K562 (cell line): Measurements from ENCODE around the gene KARS1. TPM values are rescaled to one million over a fixed set of nuclear protein-coding genes. Genes with fewer than 3 reads are reported as not detected.

Experiments
- ATF7 ChIP-seq: fragments of 450-650 bp; IDR thresholded peaks from 2 replicates; pipeline ENCODE4 v1.7.1; 2014; ENCODE audit warnings: mild to moderate bottlenecking, moderate library complexity
- CBX3 ChIP-seq, 2 experiments: IDR thresholded peaks; 1 replicate in 1 of 2; 2 replicates in 1 of 2; pipeline ENCODE4 v1.6.1; 2012; ENCODE audit warnings: inconsistent platforms in 2 of 2, low read length in 2 of 2, borderline replicate concordance in 1 of 2, control low read depth in 1 of 2
- CREM ChIP-seq: IDR thresholded peaks from 2 replicates; pipeline ENCODE4 v1.6.1; 2014; ENCODE audit warnings: antibody characterized with exemption, low read depth
- ELF4 ChIP-seq: fragments of 450-650 bp; formaldehyde crosslinking; IDR thresholded peaks from 2 replicates; pipeline ENCODE4 v1.4.0; 2022; ENCODE audit warnings: missing genetic modification characterization
- FOXA1 ChIP-seq: fragments of 450-650 bp; IDR thresholded peaks from 2 replicates; pipeline ENCODE4 v1.6.1; 2016; ENCODE audit warnings: mild to moderate bottlenecking, borderline replicate concordance
- FOXA3 ChIP-seq, 2 experiments: fragments of 450-650 bp in 1 of 2; sonication (generic) in 1 of 2; formaldehyde crosslinking; IDR thresholded peaks in 1 of 2; conservative IDR thresholded peaks in 1 of 2; 2 replicates each; pipeline versions ENCODE4 v1.4.0 to v1.8.0; 2020 to 2022; ENCODE audit warnings: mild to moderate bottlenecking in 2 of 2, missing genetic modification reagents in 1 of 2
- HDAC2 ChIP-seq: fragments of 450-650 bp; IDR thresholded peaks from 2 replicates; pipeline ENCODE4 v1.6.1; 2016; ENCODE audit warnings: mild to moderate bottlenecking
- MXI1 ChIP-seq: IDR thresholded peaks from 2 replicates; pipeline ENCODE4 v1.6.1; 2011; ENCODE audit warnings: low read depth, mild to moderate bottlenecking, improper control_type of control experiment, low read length
- MYC ChIP-seq, 2 experiments: fragments of 250-450 bp in 1 of 2; sonication (Bioruptor Pico) in 1 of 2; IDR thresholded peaks; 2 replicates each; pipeline versions ENCODE4 v1.5.1 to v1.6.1; 2012 to 2021; ENCODE audit warnings: low read depth in 2 of 2, borderline replicate concordance in 1 of 2, improper control_type of control experiment in 1 of 2, low read length in 1 of 2, mild to moderate bottlenecking in 1 of 2, moderate library complexity in 1 of 2
- PHB ChIP-seq: fragments of 250-450 bp; sonication (Bioruptor Pico); IDR thresholded peaks from 2 replicates; pipeline ENCODE4 v1.5.0; 2021
- PHF21A ChIP-seq: fragments of 450-650 bp; IDR thresholded peaks from 2 replicates; pipeline ENCODE4 v1.6.1; 2017; ENCODE audit warnings: low read depth, borderline replicate concordance
- PYGO2 ChIP-seq: fragments of 450-650 bp; IDR thresholded peaks from 2 replicates; pipeline ENCODE4 v1.6.1; 2016; ENCODE audit warnings: mild to moderate bottlenecking, missing genetic modification characterization, moderate library complexity, missing compliant biosample characterization
- RERE ChIP-seq: sonication (generic); formaldehyde crosslinking; IDR thresholded peaks from 2 replicates; pipeline ENCODE4 v1.8.0; 2023; ENCODE audit warnings: missing genetic modification reagents, mild to moderate bottlenecking, borderline replicate concordance
- SMARCA5 ChIP-seq: fragments of 450-650 bp; IDR thresholded peaks from 2 replicates; pipeline ENCODE4 v1.6.1; 2016
- SMARCE1 ChIP-seq: fragments of 450-650 bp; IDR thresholded peaks from 2 replicates; pipeline ENCODE4 v1.7.1; 2016; ENCODE audit warnings: mild to moderate bottlenecking
- TBP ChIP-seq: optimal IDR thresholded peaks from 2 replicates; pipeline ENCODE3; 2011; ENCODE audit warnings: low read depth, low read length, improper control_type of control experiment
- ZNF232 ChIP-seq: sonication (generic); formaldehyde crosslinking; IDR thresholded peaks from 2 replicates; pipeline ENCODE4 v1.8.0; 2022; ENCODE audit warnings: mild to moderate bottlenecking, missing genetic modification reagents
- ZNF408 ChIP-seq: fragments of 250-450 bp; sonication (Bioruptor Pico); IDR thresholded peaks from 2 replicates; pipeline ENCODE4 v1.4.0; 2020; ENCODE audit warnings: low read depth, mild to moderate bottlenecking, moderate library complexity
- ZNF696 ChIP-seq: fragments of 250-450 bp; sonication (Bioruptor Pico); conservative IDR thresholded peaks from 2 replicates; pipeline ENCODE4 v1.4.0; 2020; ENCODE audit warnings: mild to moderate bottlenecking, moderate library complexity
- ZZZ3 ChIP-seq: fragments of 450-650 bp; IDR thresholded peaks from 2 replicates; pipeline ENCODE4 v1.6.1; 2016; ENCODE audit warnings: antibody characterized with exemption, mild to moderate bottlenecking, moderate library complexity
- polyA plus RNA-seq, 8 experiments: library from polyadenylated mRNA; depleted of rRNA in 4 of 8; stranded (reverse) in 5 of 8; unstranded in 3 of 8; fragments of >200 nt; fragmentation: Nextera tagmentation in 2 of 8; fragmentation: Illumina TruSeq in 1 of 8; extraction: Ambion mirVana in 2 of 8; extraction: Trizol in 1 of 8; gene quantifications; 2 replicates each; pipeline versions ENCODE4 v1.2.1 to v1.2.3, GENCODE V29; 2011 to 2014; ENCODE audit warnings: inconsistent platforms in 1 of 8, missing spikeins in 1 of 8
- total RNA-seq, 7 experiments: library from RNA; depleted of rRNA in 6 of 7; stranded (reverse); fragments of >200 nt in 6 of 7; fragmentation: Illumina TruSeq in 2 of 7; extraction: Trizol in 2 of 7; gene quantifications; 2 replicates each; pipeline versions ENCODE4 v1.2.1 to v1.2.3, GENCODE V29; 2011 to 2021; ENCODE audit warnings: low replicate concordance in 1 of 7

KARS1 gene
- total and polyA plus RNA-seq, 9 of the 15 experiments (the other 6 are each of a cell fraction or from before 2014, with no cell fraction given) = 223 to 386 (median 304) TPM

- TF ChIP-seq FOXA3 (CRISPR knock-in tag; conservative IDR thresholded peaks at IDR 0.05 in 1 of 2, IDR thresholded peaks at IDR 0.05 in 1 of 2) (peak; percentile 43 to 65; a peak in 2 of 4 replicates), RERE (CRISPR knock-in tag) (no peak), SMARCA5 (no peak), SMARCE1 (no peak), MYC (IDR thresholded peaks at IDR 0.05; ENCODE audit: low read depth, low read length) (no peak), MYC (CRISPR knock-in tag; IDR thresholded peaks at IDR 0.05; ENCODE audit: borderline replicate concordance, low read depth) (no peak), TBP (peak; percentile 5), PYGO2 (tag) (no peak), ZNF232 (peak; percentile 3; the same call in 1 of the 2 replicates), PHF21A (no peak), CBX3 (IDR thresholded peaks at IDR 0.05; ENCODE audit: borderline replicate concordance in 1 of 2, low read length in 2 of 2) (no peak), ZNF408 (CRISPR knock-in tag) (no peak), MXI1 (no peak), ATF7 (no peak), CREM (peak; percentile 10), ELF4 (CRISPR knock-in tag) (0 out of 2 replicates have a peak, but pooled peaks have one; percentile 47), HDAC2 (no peak), ZNF696 (CRISPR knock-in tag) (no peak), ZZZ3 (no peak), PHB (CRISPR knock-in tag) (no peak), FOXA1 (no peak)
Observed at GRCh38 chr16:75648265-75649076, 1.0 kb upstream of the KARS1 start (continued).
